SU-DHL-6 (cell line): ENCODE data around the gene WFDC11.
"Not testable (repeated sequence)": the region's sequence is repeated elsewhere in the genome, so short reads cannot be mapped to it uniquely, and the experiment has no call there.

Experiments used
- H2AFZ ChIP-seq: fragments of 200-600 bp; sonication (generic); 2 replicates; pipeline ENCODE4 v1.6.1; 2014; ENCODE audit warnings: low read depth, mild to moderate bottlenecking, moderate library complexity, mixed read lengths, antibody characterized with exemption, low read length; ENCODE audit not compliant: severe bottlenecking
- H3F3A ChIP-seq: fragments of 200-600 bp; shearing (Covaris generic); 2 replicates; pipeline ENCODE4 v1.6.0; 2016; ENCODE audit warnings: antibody characterized with exemption, mild to moderate bottlenecking; ENCODE audit not compliant: insufficient read depth
- H3K27ac ChIP-seq: fragments of 200-600 bp; sonication (generic); 2 replicates; pipeline ENCODE4 v1.5.1; 2016; ENCODE audit warnings: low read depth, mild to moderate bottlenecking, low read length, moderate library complexity, mixed read lengths
- H3K27me3 ChIP-seq: fragments of 200-600 bp; sonication (generic), shearing (Covaris generic); 2 replicates; pipeline ENCODE4 v1.6.0; 2014; ENCODE audit warnings: mild to moderate bottlenecking, low read length
- H3K36me3 ChIP-seq: fragments of 200-600 bp; sonication (generic); 2 replicates; pipeline ENCODE4 v1.6.1; 2014; ENCODE audit warnings: mild to moderate bottlenecking, low read length, mixed read lengths
- H3K4me2 ChIP-seq: fragments of 300-600, 200-600 bp; shearing (Covaris generic), sonication (generic); 2 replicates; pipeline ENCODE4 v1.6.0; 2014; ENCODE audit warnings: low read length, low read depth, mild to moderate bottlenecking; ENCODE audit not compliant: poor library complexity, severe bottlenecking
- H3K4me3 ChIP-seq: fragments of 200-600 bp; sonication (generic); 2 replicates; pipeline ENCODE4 v1.5.1; 2014; ENCODE audit warnings: antibody characterized with exemption, low read length, mild to moderate bottlenecking, mixed read lengths; ENCODE audit not compliant: insufficient read depth, poor library complexity, severe bottlenecking
- H3K79me2 ChIP-seq: fragments of 200-600 bp; sonication (generic); 2 replicates; pipeline ENCODE4 v1.6.1; 2014; ENCODE audit warnings: mild to moderate bottlenecking, low read length, moderate library complexity; ENCODE audit not compliant: insufficient read depth
- H3K9ac ChIP-seq: fragments of 200-600 bp; sonication (generic); 2 replicates; pipeline ENCODE4 v1.7.0; 2014; ENCODE audit warnings: mild to moderate bottlenecking, low read length
- H3K9me2 ChIP-seq: fragments of 200-600 bp; sonication (generic); replicated peaks from 2 replicates; pipeline ENCODE4 v1.6.1; 2014; ENCODE audit warnings: low read length; ENCODE audit not compliant: insufficient read depth
- H3K9me3 ChIP-seq: fragments of 200-600 bp; sonication (generic); 2 replicates; pipeline ENCODE4 v1.6.1; 2014; ENCODE audit warnings: low read length, mixed read lengths; ENCODE audit not compliant: insufficient read depth
- H4K20me1 ChIP-seq: fragments of 200-600 bp; sonication (generic); 2 replicates; pipeline ENCODE4 v1.6.1; 2014; ENCODE audit warnings: low read depth, mild to moderate bottlenecking, antibody characterized with exemption, low read length, moderate library complexity, mixed read lengths
- EZH2phosphoT487 ChIP-seq: fragments of 200-600 bp; sonication (generic), shearing (Covaris generic); conservative IDR thresholded peaks from 2 replicates; pipeline ENCODE4 v1.6.1; 2018; ENCODE audit warnings: mild to moderate bottlenecking, antibody characterized with exemption, low read length, moderate library complexity, mixed read lengths
- TF ChIP-seq, protein P1 (sequence below): fragments of 200-600 bp; sonication (generic); IDR thresholded peaks from one replicate; pipeline ENCODE4 v1.5.1; 2017; ENCODE audit warnings: antibody characterized with exemption, mild to moderate bottlenecking, low read length, moderate library complexity; ENCODE audit not compliant: insufficient read depth, poor library complexity, severe bottlenecking

WFDC11 gene

DNA sequence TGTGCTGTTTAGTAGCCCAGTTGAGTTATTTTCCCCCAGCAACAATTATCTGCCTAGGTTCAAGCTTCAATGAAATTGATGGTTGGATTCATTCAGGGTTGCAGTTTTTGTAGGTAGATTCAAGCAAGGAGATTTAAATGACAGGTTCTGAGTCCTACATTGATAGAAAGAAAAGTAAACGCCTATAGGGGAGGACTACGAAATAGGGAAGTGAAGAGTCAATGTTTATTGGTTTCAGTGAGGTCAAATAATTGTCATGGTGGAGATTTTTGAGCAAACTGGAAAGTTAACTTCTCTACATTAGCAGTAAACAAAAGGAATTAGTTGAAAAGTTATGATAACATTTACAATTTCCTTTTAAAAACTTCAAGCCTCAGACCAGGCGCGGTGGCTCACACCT is 31.1 kb upstream of the WFDC11 start:
- no peak overlapping the region for H2AFZ ChIP-seq
- no peaks in the 10 kb centered on the region for H3K9me3 ChIP-seq
- H4K20me1 ChIP-seq: no peaks in the 10 kb centered on the region
- H3K27me3 ChIP-seq: no peaks in the 10 kb centered on the region
- H3K9me2 ChIP-seq: no peaks in the 10 kb centered on the region
- no peaks in the 10 kb centered on the region for H3K79me2 ChIP-seq
- H3K4me3 ChIP-seq: no peak overlapping the region
- H3F3A ChIP-seq: no peaks in the 10 kb centered on the region
- no peak for TF ChIP-seq EZH2phosphoT487
- TF ChIP-seq, protein P1, sequence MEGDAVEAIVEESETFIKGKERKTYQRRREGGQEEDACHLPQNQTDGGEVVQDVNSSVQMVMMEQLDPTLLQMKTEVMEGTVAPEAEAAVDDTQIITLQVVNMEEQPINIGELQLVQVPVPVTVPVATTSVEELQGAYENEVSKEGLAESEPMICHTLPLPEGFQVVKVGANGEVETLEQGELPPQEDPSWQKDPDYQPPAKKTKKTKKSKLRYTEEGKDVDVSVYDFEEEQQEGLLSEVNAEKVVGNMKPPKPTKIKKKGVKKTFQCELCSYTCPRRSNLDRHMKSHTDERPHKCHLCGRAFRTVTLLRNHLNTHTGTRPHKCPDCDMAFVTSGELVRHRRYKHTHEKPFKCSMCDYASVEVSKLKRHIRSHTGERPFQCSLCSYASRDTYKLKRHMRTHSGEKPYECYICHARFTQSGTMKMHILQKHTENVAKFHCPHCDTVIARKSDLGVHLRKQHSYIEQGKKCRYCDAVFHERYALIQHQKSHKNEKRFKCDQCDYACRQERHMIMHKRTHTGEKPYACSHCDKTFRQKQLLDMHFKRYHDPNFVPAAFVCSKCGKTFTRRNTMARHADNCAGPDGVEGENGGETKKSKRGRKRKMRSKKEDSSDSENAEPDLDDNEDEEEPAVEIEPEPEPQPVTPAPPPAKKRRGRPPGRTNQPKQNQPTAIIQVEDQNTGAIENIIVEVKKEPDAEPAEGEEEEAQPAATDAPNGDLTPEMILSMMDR: no peak
- H3K36me3 ChIP-seq: no peaks in the 10 kb centered on the region
- no peak overlapping the region for H3K27ac ChIP-seq
- H3K9ac ChIP-seq: no peak overlapping the region
- H3K4me2 ChIP-seq: no peak overlapping the region

DNA sequence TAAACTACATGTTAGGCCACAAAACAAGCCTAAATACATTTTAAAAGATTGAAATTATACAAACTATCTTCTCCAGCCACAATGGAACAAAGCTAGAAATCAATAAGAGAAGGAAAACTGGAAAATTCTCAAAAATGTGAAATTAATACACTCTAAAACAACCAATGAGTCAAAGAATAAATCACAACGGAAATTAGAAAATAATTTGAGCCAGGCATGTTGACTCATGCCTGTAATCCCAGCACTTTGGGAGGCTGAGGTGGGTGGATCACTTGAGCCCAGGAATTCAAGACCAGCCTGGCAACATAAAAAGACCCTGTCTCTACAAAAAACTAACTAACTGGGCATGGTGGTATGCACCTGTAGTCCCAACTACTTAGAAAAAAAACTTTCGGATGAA is 25.5 kb upstream of the WFDC11 start:
- Histone ChIP-seq H2AFZ (no peak overlapping the region), H3K4me3 (no peak overlapping the region), H3K27me3 (no peaks in the 10 kb centered on the region), H3K36me3 (no peaks in the 10 kb centered on the region), H3K9me3 (no peaks in the 10 kb centered on the region), H3K9me2 (no peaks in the 10 kb centered on the region), H3K4me2 (no peak overlapping the region), H4K20me1 (no peaks in the 10 kb centered on the region), H3K79me2 (no peaks in the 10 kb centered on the region), H3K27ac (no peak overlapping the region), H3K9ac (no peak overlapping the region), H3F3A (no peaks in the 10 kb centered on the region)
- TF ChIP-seq, protein P1: no peak
- no peak for TF ChIP-seq EZH2phosphoT487

DNA sequence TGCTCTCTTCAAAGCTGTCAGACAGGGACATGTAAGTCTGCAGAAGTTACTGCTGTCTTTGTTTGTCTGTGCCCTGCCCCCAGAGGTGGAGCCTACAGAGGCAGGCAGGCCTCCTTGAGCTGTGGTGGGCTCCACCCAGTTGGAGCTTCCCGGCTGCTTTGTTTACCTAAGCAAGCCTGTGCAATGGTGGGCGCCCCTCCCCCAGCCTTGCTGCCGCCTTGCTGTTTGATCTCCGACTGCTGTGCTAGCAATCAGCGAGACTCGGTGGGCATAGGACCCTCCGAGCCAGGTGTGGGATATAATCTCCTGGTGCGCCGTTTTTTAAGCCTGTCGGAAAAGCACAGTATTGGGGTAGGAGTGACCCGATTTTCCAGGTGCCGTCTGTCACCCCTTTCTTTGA is 23.3 kb upstream of the WFDC11 start:
- H3K27ac ChIP-seq, H3F3A ChIP-seq, H2AFZ ChIP-seq, H3K9me3 ChIP-seq, H3K36me3 ChIP-seq, H3K79me2 ChIP-seq, H3K9ac ChIP-seq, H3K4me2 ChIP-seq, H4K20me1 ChIP-seq, H3K4me3 ChIP-seq, H3K9me2 ChIP-seq, H3K27me3 ChIP-seq: not testable (repeated sequence)

DNA sequence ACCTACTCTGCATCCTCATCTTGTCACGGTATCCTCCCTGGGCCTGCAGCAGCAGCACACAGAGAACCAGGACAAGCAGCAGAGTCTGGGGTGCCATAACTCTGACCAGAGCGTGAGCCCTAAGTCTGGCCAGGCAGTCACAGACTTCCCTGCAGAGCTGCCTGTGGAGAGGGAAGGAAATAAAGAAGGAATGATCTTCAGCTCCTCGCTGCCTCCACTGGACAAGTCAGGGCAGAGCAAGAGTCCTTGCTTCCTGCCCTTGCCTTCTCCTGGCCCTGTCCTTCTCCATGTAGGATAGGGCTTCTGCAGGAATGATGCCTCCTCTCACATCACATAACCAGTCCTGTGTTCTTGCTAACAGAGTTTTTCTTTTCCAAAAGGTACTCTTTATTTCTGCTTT is 15.9 kb upstream of the WFDC11 start:
- TF ChIP-seq EZH2phosphoT487: no peak
- TF ChIP-seq, protein P1: no peak
- Histone ChIP-seq H3K27me3 (no peaks in the 10 kb centered on the region), H3K9me3 (no peaks in the 10 kb centered on the region), H3K9me2 (no peaks in the 10 kb centered on the region), H3F3A (no peaks in the 10 kb centered on the region), H3K9ac (no peak overlapping the region), H3K79me2 (no peaks in the 10 kb centered on the region), H2AFZ (no peak overlapping the region), H3K27ac (no peak overlapping the region), H4K20me1 (no peaks in the 10 kb centered on the region), H3K36me3 (no peaks in the 10 kb centered on the region), H3K4me3 (no peak overlapping the region), H3K4me2 (no peak overlapping the region)
